WERI-Rb-1 (cell line): Measurements from ENCODE around the gene SRGN.

Source experiments
- DNase-seq: peaks from one replicate; pipeline ENCODE4 v3.0.0-alpha.2; 2020
- H3K27ac ChIP-seq: fragments of 250-450 bp; sonication (Bioruptor Pico); 2 replicates; pipeline ENCODE4 v1.5.1; 2020; ENCODE audit warnings: mild to moderate bottlenecking, moderate library complexity
- H3K27me3 ChIP-seq: fragments of 250-450 bp; sonication (Bioruptor Pico); 2 replicates; pipeline ENCODE4 v1.5.1; 2021; ENCODE audit warnings: mild to moderate bottlenecking, low read depth, moderate library complexity; ENCODE audit not compliant: insufficient read depth, severe bottlenecking
- H3K36me3 ChIP-seq: fragments of 250-450 bp; sonication (Bioruptor Pico); 2 replicates; pipeline ENCODE4 v1.5.1; 2020; ENCODE audit warnings: mild to moderate bottlenecking, moderate library complexity
- H3K4me3 ChIP-seq: 2 replicates; pipeline ENCODE4 v1.5.1; 2011; ENCODE audit warnings: low read depth, mild to moderate bottlenecking, control low read depth, low read length
- H3K9me3 ChIP-seq: fragments of 250-450 bp; sonication (Bioruptor Pico); 2 replicates; pipeline ENCODE4 v1.5.1; 2021; ENCODE audit warnings: mild to moderate bottlenecking, moderate library complexity; ENCODE audit not compliant: severe bottlenecking
- CTCF ChIP-seq: IDR thresholded peaks from 2 replicates; pipeline ENCODE4 v1.5.1; 2011; ENCODE audit warnings: low read depth, mild to moderate bottlenecking, control low read depth, inconsistent platforms, low read length

Gene SRGN

GRCh38 chr10:69103784-69104183 lies 15.9 kb downstream of the SRGN start:
- Histone ChIP-seq H3K9me3 (peaks cover 7% of the 10 kb centered on the region), H3K27me3 (no peaks in the 10 kb centered on the region), H3K36me3 (no peaks in the 10 kb centered on the region), H3K4me3 (no peak overlapping the region), H3K27ac (no peak overlapping the region)
- no peak for TF ChIP-seq CTCF
- DNase-seq = peak; percentile 23

GRCh38 chr10:69104994-69105790 lies 17.3 kb downstream of the SRGN start:
- no peak overlapping the region for H3K27ac ChIP-seq
- H3K36me3 ChIP-seq = no peaks in the 10 kb centered on the region
- DNase-seq = no peak
- no peaks in the 10 kb centered on the region for H3K27me3 ChIP-seq
- no peak overlapping the region for H3K4me3 ChIP-seq
- TF ChIP-seq CTCF = no peak
- peaks cover 7% of the 10 kb centered on the region for H3K9me3 ChIP-seq

- no peak for TF ChIP-seq CTCF
- Histone ChIP-seq H3K4me3 (no peak overlapping the region), H3K27ac (no peak overlapping the region), H3K9me3 (peaks cover 7% of the 10 kb centered on the region), H3K27me3 (no peaks in the 10 kb centered on the region), H3K36me3 (no peaks in the 10 kb centered on the region)
- no peak for DNase-seq
Observed at GRCh38 chr10:69107176-69107490, 19.2 kb downstream of the SRGN start.

- TF ChIP-seq CTCF = no peak
- no peak for DNase-seq
- Histone ChIP-seq H3K36me3 (no peaks in the 10 kb centered on the region), H3K4me3 (no peak overlapping the region), H3K9me3 (peaks cover 7% of the 10 kb centered on the region), H3K27ac (no peak overlapping the region), H3K27me3 (no peaks in the 10 kb centered on the region)
Observed at GRCh38 chr10:69107699-69108098, 19.8 kb downstream of the SRGN start.

- Histone ChIP-seq H3K27me3 (no peaks in the 10 kb centered on the region), H3K9me3 (no peaks in the 10 kb centered on the region), H3K4me3 (no peak overlapping the region), H3K27ac (no peak overlapping the region), H3K36me3 (no peaks in the 10 kb centered on the region)
- no peak for DNase-seq
- TF ChIP-seq CTCF = no peak
Observed at GRCh38 chr10:69119896-69120295, 32.0 kb downstream of the SRGN start.

- Histone ChIP-seq H3K4me3 (peak overlapping the region; percentile 92), H3K27ac (peak overlapping the region; percentile 77), H3K9me3 (no peaks in the 10 kb centered on the region), H3K36me3 (no peaks in the 10 kb centered on the region), H3K27me3 (no peaks in the 10 kb centered on the region)
- peak; percentile 69; the same call in 1 of the 2 replicates for TF ChIP-seq CTCF
- peak; percentile 73 for DNase-seq
Observed at GRCh38 chr10:69123306-69123746, 35.4 kb downstream of the SRGN start.
